ENCODE results near the gene EEFSEC. TPM values are rescaled to one million over a fixed set of nuclear protein-coding genes. Genes with fewer than 3 reads are reported as not detected.

The EEFSEC gene
- total RNA-seq, 1 experiment from 2014 or later, result 15.4 TPM

DNA sequence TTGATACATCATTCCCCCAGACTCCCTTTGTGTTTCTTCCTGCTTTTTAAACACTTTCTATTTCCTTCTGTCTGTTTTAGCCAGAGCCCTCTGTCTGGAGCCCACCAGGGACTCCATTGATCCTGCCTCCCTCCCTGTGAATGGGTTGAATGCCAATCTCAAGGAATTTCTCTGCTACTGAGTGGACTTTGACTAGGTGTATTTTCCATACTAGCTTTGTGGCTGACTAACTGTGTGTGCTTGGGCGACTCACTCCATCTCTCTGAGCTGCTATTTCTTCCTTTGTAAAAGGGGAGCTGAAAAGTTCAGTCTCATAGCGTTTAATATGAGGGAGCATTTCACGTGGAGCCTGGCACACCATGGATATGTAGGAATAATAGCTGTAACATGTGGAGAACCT, 98.8 kb downstream of the EEFSEC start:
- ATAC-seq, result no peak
- in situ Hi-C loops (cut with HindIII; ENCODE audit: low pct_unique_long_range_greater_than_20kb, low sequenced_read_pairs), result no loop called here
- no peaks in the 10 kb centered on the region for H3K4me1 ChIP-seq (ENCODE audit: control insufficient read depth, insufficient read depth, low read length)
- DNase-seq (ENCODE audit: low read depth, low spot score), result no peak
- no peaks in the 10 kb centered on the region for H3K9me3 ChIP-seq (ENCODE audit: control insufficient read depth, insufficient read depth, low read depth, low read length)
- H3K36me3 ChIP-seq (ENCODE audit: control insufficient read depth, insufficient read depth, low read length), result no peaks in the 10 kb centered on the region
- CTCF ChIA-PET, result no interaction called here
- intact Hi-C loops (cut with micrococcal nuclease; ENCODE audit: unreplicated experiment), result no loop called here
- H3K27ac ChIP-seq (ENCODE audit: low read length), result no peak overlapping the region
- no TSS peak for BruUV-seq (replicated peaks)
- no peak overlapping the region for H3K4me3 ChIP-seq (ENCODE audit: low read depth in 2 of 2, low read length in 2 of 2)
- H3K27me3 ChIP-seq (ENCODE audit: control insufficient read depth, insufficient read depth, low read length), result no peaks in the 10 kb centered on the region
- no peak for TF ChIP-seq TCF7L2 (IDR thresholded peaks at IDR 0.05; ENCODE audit: low read depth, low read length)
- TF ChIP-seq, protein P1, sequence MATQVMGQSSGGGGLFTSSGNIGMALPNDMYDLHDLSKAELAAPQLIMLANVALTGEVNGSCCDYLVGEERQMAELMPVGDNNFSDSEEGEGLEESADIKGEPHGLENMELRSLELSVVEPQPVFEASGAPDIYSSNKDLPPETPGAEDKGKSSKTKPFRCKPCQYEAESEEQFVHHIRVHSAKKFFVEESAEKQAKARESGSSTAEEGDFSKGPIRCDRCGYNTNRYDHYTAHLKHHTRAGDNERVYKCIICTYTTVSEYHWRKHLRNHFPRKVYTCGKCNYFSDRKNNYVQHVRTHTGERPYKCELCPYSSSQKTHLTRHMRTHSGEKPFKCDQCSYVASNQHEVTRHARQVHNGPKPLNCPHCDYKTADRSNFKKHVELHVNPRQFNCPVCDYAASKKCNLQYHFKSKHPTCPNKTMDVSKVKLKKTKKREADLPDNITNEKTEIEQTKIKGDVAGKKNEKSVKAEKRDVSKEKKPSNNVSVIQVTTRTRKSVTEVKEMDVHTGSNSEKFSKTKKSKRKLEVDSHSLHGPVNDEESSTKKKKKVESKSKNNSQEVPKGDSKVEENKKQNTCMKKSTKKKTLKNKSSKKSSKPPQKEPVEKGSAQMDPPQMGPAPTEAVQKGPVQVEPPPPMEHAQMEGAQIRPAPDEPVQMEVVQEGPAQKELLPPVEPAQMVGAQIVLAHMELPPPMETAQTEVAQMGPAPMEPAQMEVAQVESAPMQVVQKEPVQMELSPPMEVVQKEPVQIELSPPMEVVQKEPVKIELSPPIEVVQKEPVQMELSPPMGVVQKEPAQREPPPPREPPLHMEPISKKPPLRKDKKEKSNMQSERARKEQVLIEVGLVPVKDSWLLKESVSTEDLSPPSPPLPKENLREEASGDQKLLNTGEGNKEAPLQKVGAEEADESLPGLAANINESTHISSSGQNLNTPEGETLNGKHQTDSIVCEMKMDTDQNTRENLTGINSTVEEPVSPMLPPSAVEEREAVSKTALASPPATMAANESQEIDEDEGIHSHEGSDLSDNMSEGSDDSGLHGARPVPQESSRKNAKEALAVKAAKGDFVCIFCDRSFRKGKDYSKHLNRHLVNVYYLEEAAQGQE (IDR thresholded peaks at IDR 0.05; ENCODE audit: insufficient read depth in 1 of 2, low read depth in 2 of 2, low read length in 1 of 2), result no peak
- POLR2A ChIA-PET, result no interaction called here

DNA sequence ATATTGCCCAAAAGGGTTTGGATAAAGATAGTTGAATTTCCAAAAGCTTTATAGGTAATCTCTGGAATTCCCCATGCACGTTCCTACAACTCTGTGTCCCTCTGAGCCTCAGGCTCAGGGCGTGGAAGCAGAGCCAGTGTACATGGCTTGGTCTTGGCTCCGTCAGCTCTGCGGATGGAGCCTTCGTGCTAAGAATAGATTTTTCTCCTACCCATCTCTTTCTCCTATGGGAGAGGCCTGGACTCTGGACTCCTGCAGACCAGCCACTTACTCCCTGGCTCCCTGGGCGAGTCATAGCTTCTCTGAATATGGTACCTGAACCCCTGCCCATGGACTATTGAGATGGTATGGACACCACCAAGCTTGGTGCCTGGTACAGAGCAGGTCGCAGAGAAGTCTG, 99.9 kb downstream of the EEFSEC start:
- ChIA-PET CTCF (no interaction called here), POLR2A (no interaction called here)
- DNase-seq (ENCODE audit: low read depth, low spot score), result no peak
- no TSS peak for BruUV-seq (replicated peaks)
- TF ChIP-seq, protein P1 (IDR thresholded peaks at IDR 0.05; ENCODE audit: insufficient read depth in 1 of 2, low read depth in 2 of 2, low read length in 1 of 2), result no peak
- TF ChIP-seq, protein P2, sequence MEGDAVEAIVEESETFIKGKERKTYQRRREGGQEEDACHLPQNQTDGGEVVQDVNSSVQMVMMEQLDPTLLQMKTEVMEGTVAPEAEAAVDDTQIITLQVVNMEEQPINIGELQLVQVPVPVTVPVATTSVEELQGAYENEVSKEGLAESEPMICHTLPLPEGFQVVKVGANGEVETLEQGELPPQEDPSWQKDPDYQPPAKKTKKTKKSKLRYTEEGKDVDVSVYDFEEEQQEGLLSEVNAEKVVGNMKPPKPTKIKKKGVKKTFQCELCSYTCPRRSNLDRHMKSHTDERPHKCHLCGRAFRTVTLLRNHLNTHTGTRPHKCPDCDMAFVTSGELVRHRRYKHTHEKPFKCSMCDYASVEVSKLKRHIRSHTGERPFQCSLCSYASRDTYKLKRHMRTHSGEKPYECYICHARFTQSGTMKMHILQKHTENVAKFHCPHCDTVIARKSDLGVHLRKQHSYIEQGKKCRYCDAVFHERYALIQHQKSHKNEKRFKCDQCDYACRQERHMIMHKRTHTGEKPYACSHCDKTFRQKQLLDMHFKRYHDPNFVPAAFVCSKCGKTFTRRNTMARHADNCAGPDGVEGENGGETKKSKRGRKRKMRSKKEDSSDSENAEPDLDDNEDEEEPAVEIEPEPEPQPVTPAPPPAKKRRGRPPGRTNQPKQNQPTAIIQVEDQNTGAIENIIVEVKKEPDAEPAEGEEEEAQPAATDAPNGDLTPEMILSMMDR (IDR thresholded peaks at IDR 0.05), result no peak
- no peak for TF ChIP-seq TCF7L2 (IDR thresholded peaks at IDR 0.05; ENCODE audit: low read depth, low read length)
- Histone ChIP-seq H3K27me3 (ENCODE audit: control insufficient read depth, insufficient read depth, low read length) (no peaks in the 10 kb centered on the region), H3K4me1 (ENCODE audit: control insufficient read depth, insufficient read depth, low read length) (no peaks in the 10 kb centered on the region), H3K4me3 (ENCODE audit: low read depth in 2 of 2, low read length in 2 of 2) (no peak overlapping the region), H3K36me3 (ENCODE audit: control insufficient read depth, insufficient read depth, low read length) (no peaks in the 10 kb centered on the region), H3K27ac (ENCODE audit: low read length) (no peak overlapping the region), H3K9me3 (ENCODE audit: control insufficient read depth, insufficient read depth, low read depth, low read length) (no peaks in the 10 kb centered on the region)
- in situ Hi-C loops (cut with HindIII; ENCODE audit: low pct_unique_long_range_greater_than_20kb, low sequenced_read_pairs) (no loop called here), intact Hi-C loops (cut with micrococcal nuclease; ENCODE audit: unreplicated experiment) (no loop called here)
- ATAC-seq, result no peak

All from Panc1 (cell line).